Glutamatergic neuron (in vitro differentiated cells): ENCODE measurements around the gene OR4K14. TPM values are rescaled to one million over a fixed set of nuclear protein-coding genes. Genes with fewer than 3 reads are reported as not detected.

ENCODE experiments used
- DNase-seq: peaks from one replicate; pipeline ENCODE4 v3.0.0; 2022
- H3K27ac Mint-ChIP-seq: one replicate; pipeline ENCODE4 v1.8.0; 2020; ENCODE audit warnings: mild to moderate bottlenecking, mixed read lengths, inconsistent platforms; ENCODE audit not compliant: unreplicated experiment
- H3K27me3 Mint-ChIP-seq: one replicate; pipeline ENCODE4 v1.8.0; 2020; ENCODE audit warnings: mild to moderate bottlenecking, moderate library complexity, mixed read lengths, inconsistent platforms; ENCODE audit not compliant: unreplicated experiment
- H3K36me3 Mint-ChIP-seq: one replicate; pipeline ENCODE4 v1.8.0; 2020; ENCODE audit warnings: mild to moderate bottlenecking, mixed read lengths, inconsistent platforms; ENCODE audit not compliant: unreplicated experiment
- H3K4me1 Mint-ChIP-seq: one replicate; pipeline ENCODE4 v1.8.0; 2020; ENCODE audit warnings: mild to moderate bottlenecking, low read depth, mixed read lengths, inconsistent platforms; ENCODE audit not compliant: unreplicated experiment
- H3K4me3 Mint-ChIP-seq: one replicate; pipeline ENCODE4 v1.8.0; 2020; ENCODE audit warnings: mild to moderate bottlenecking, mixed read lengths, inconsistent platforms; ENCODE audit not compliant: unreplicated experiment
- H3K9me3 Mint-ChIP-seq: one replicate; pipeline ENCODE4 v1.8.0; 2020; ENCODE audit warnings: mild to moderate bottlenecking, moderate library complexity, mixed read lengths, inconsistent platforms; ENCODE audit not compliant: unreplicated experiment
- CTCF ChIP-seq: fragments of 200-600 bp; sonication (generic); IDR thresholded peaks from one replicate; pipeline ENCODE4 v1.5.0; 2021; ENCODE audit not compliant: partially characterized antibody, unreplicated experiment
- long read RNA-seq: library from polyadenylated mRNA; unstranded; transcript quantifications from one replicate; pipeline ENCODE4 v2.0.0, GENCODE V29; 2020; ENCODE audit not compliant: unreplicated experiment
- total RNA-seq: library from RNA; stranded (reverse); fragmentation: NEBNext Ultra II Directional; extraction: Animal tissue kit (Norgen Biotek cat#: 25700); gene quantifications from one replicate; pipeline ENCODE4 v1.2.1, GENCODE V29; 2021; ENCODE audit not compliant: unreplicated experiment

OR4K14 gene
- not detected for total RNA-seq
- long read RNA-seq: 0 reads

GRCh38 chr14:20019257-20019865 lies at the start of gene OR4K14:
TSS of gene OR4K14 (minus strand) at chr14:20019307. CDS start at chr14:20015193, 4,114 bp downstream.
- DNase-seq: no peak
- Mint-ChIP-seq H3K36me3 (no peaks in the 10 kb centered on the region), H3K27me3 (no peaks in the 10 kb centered on the region), H3K9me3 (peaks cover 6% of the 10 kb centered on the region), H3K4me1 (no peaks in the 10 kb centered on the region), H3K4me3 (no peak within 1 kb of the TSS), H3K27ac (no peak within 1 kb of the TSS)
- no peak for TF ChIP-seq CTCF

- DNase-seq: no peak
- Mint-ChIP-seq H3K27ac (no peak within 1 kb of the TSS), H3K4me3 (no peak within 1 kb of the TSS), H3K9me3 (peaks cover 17% of the 10 kb centered on the region), H3K4me1 (no peaks in the 10 kb centered on the region), H3K36me3 (peaks cover 4% of the 10 kb centered on the region), H3K27me3 (no peaks in the 10 kb centered on the region)
- TF ChIP-seq CTCF: no peak
These were observed 40.6 kb upstream of the OR4K14 start, which contains the start of gene OR4L1 for GRCh38 chr14:20059745-20060144. TSS of gene OR4L1 (plus strand) at chr14:20060045. CDS start at chr14:20060045, 0 bp downstream.

GRCh38 chr14:20048202-20048601 lies 29.1 kb upstream of the OR4K14 start:
- no peak for TF ChIP-seq CTCF
- no peak overlapping the region for H3K4me3 Mint-ChIP-seq
- no peak overlapping the region for H3K27ac Mint-ChIP-seq
- H3K9me3 Mint-ChIP-seq: peaks cover 15% of the 10 kb centered on the region
- peaks cover 2% of the 10 kb centered on the region for H3K27me3 Mint-ChIP-seq
- no peaks in the 10 kb centered on the region for H3K36me3 Mint-ChIP-seq
- no peaks in the 10 kb centered on the region for H3K4me1 Mint-ChIP-seq
- DNase-seq: no peak

- H3K4me1 Mint-ChIP-seq: no peaks in the 10 kb centered on the region
- no peak for DNase-seq
- H3K9me3 Mint-ChIP-seq: peaks cover 12% of the 10 kb centered on the region
- TF ChIP-seq CTCF: no peak
- H3K4me3 Mint-ChIP-seq: no peak overlapping the region
- H3K36me3 Mint-ChIP-seq: no peaks in the 10 kb centered on the region
- no peak overlapping the region for H3K27ac Mint-ChIP-seq
- H3K27me3 Mint-ChIP-seq: peaks cover 2% of the 10 kb centered on the region
These were observed 25.1 kb upstream of the OR4K14 start for GRCh38 chr14:20044243-20044642.

- Mint-ChIP-seq H3K4me3 (no peak within 1 kb of the TSS), H3K36me3 (peaks cover 7% of the 10 kb centered on the region), H3K9me3 (peaks cover 6% of the 10 kb centered on the region), H3K27ac (no peak within 1 kb of the TSS), H3K4me1 (no peaks in the 10 kb centered on the region), H3K27me3 (no peaks in the 10 kb centered on the region)
- no peak for TF ChIP-seq CTCF
- no peak for DNase-seq
These were observed 16.8 kb upstream of the OR4K14 start, which contains the start of gene OR4K13 for GRCh38 chr14:20035938-20036337. TSS of gene OR4K13 (minus strand) at chr14:20036038. CDS start at chr14:20034758, 1,280 bp downstream.
